ENCODE data around the gene THADA.

Gene THADA

DNA sequence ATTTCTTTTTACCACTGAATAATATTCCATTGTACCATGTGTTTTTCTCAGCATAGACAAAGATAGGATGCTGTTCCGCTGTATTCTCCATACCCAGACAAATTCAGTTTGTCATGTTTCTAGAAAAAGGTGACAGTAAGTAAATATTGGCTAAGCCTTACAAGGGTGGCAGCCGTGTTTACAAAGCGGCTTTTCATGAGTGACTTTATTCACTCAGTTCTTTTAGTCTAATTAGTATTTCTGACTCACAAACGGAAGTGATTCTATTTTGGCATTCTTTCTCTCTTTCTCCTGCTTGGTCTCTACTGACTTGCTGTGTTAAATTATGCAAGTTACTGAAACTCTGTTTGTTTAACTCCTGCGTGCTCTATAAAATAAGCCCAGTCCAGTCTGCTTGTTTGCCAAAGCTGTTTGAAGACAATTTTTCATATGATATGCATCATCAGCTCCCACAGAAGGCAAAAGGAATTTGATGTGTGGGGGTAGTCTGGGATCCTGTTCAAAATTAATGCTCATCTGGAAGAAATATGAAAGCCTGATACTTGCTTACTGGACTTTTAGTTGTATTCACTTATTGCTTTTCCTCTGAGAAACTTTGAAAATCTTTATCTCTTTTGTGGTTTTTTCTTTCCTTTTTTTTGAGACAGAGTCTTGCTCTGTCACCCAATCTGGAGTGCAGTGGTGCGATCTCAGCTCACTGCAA is 38.9 kb upstream of the THADA start:
- FAIRE-seq (no peak), DNase-seq (ENCODE audit: insufficient read length, low spot score) (no peak)
- TF ChIP-seq, protein P1, sequence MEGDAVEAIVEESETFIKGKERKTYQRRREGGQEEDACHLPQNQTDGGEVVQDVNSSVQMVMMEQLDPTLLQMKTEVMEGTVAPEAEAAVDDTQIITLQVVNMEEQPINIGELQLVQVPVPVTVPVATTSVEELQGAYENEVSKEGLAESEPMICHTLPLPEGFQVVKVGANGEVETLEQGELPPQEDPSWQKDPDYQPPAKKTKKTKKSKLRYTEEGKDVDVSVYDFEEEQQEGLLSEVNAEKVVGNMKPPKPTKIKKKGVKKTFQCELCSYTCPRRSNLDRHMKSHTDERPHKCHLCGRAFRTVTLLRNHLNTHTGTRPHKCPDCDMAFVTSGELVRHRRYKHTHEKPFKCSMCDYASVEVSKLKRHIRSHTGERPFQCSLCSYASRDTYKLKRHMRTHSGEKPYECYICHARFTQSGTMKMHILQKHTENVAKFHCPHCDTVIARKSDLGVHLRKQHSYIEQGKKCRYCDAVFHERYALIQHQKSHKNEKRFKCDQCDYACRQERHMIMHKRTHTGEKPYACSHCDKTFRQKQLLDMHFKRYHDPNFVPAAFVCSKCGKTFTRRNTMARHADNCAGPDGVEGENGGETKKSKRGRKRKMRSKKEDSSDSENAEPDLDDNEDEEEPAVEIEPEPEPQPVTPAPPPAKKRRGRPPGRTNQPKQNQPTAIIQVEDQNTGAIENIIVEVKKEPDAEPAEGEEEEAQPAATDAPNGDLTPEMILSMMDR (IDR thresholded peaks at IDR 0.05; ENCODE audit: insufficient read depth, missing control alignments), result no peak

DNA sequence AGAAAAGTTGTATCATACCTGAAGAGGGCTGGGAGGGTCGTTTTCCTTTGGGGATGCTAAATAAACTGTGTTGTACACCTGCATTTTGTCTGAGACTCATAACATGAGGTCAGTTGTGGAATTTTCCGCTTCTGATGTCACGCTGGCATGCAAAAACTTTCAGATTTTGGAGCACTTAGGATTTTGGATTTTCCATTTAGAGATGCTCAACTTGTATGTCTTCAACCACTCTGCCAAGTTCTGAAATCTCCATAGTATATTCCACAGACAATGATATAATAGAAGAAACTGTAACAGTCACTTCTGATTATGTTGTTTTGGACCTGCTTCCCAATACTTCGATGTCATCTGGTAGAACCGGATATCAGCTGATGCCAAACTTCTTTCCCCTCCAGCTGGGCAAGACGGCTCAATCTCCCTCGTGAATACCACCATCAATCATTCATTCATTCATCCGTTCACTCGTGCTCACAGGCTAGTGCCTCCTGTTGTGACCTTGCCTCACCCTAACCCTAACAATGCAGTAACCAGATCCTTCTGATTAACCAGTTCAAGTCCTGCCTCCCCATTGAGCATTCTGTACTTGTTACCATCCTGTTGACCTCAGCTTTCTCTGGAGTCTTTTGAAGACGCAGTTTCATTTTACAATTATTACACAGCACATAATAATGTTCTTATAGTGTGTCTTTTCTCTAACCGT is 35.9 kb upstream of the THADA start:
- TF ChIP-seq, protein P1 (IDR thresholded peaks at IDR 0.05; ENCODE audit: insufficient read depth, missing control alignments), result no peak
- FAIRE-seq, result no peak
- no peak for DNase-seq (ENCODE audit: insufficient read length, low spot score)

DNA sequence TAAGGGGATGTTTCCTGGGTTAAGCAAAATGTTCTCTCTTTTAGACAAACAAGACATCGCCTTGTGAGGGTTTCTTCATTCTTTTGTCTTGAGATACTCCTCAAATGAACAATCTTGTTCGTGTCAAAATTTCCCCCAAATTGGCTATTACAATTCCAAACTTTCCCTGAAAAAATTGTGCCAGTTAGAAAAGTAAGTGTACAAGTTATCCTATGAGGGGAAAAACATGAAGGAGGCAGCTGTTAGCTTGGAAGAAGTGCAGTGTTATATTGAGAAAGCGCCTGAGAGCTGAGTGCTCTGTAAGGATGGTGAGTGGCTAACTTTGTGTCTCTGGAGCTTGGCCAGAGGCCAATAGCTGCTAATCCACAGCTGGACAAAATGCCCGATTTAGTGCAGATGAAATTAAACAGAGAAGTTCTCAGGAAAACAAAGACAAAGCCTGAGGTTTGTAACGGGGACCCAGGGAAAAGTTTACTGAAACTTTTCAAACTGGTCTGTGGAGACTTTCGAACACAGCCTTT is 27.2 kb upstream of the THADA start:
- DNase-seq (ENCODE audit: insufficient read length, low spot score), result no peak
- FAIRE-seq, result no peak
- TF ChIP-seq, protein P1 (IDR thresholded peaks at IDR 0.05; ENCODE audit: insufficient read depth, missing control alignments), result no peak

DNA sequence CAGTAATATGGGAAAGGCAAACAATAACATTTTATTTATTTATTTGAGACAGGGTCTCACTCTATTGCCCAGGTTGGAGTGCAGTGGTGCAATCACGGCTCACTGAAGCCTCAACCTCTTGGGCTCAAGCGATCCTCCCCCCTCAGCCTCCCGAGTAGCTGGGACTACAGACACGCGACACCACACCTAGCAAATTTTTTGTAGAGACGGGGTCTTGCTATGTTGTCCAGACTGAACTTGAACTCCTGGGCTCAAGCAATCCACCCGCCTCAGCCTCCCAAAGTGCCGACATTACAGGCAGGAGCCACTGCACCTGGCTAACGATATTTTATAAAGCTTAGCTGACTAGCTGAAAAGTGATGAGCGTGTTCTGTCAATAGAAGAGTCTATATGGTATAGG is 23.7 kb upstream of the THADA start:
- DNase-seq (ENCODE audit: insufficient read length, low spot score), result no peak
- TF ChIP-seq, protein P1 (IDR thresholded peaks at IDR 0.05; ENCODE audit: insufficient read depth, missing control alignments), result no peak
- FAIRE-seq, result no peak

DNA sequence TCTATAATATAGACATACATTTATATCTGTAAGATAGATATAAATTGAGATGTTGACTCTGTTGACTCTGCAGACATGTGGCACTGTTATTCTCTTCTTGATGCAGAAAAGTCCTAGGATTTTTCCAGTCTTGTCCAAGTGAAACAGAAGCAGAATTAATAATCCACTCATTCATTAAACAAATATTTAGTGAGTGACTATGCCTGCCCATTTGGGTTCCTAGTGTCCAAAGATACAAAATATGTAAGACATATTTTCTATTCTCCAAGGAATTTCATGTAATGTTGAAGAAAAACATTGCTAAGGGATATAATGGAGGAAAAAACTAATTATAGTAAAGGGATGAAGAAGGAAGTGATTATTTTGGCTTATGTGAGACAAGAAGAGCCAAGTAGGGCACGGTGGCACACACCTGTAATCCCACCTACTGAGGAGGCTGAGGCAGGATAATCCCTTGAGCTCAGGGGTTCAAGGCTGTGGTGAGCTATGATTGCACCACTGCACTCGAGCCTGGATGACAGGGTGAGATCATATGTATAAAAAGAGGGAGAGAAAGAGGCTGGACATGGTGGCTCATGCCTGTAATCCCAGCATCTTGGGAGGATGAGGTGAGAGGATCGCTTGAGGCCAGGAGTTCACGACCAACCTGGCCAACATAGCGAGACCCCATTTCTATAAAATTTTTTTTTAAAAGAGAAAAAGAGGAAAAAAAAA is 21.3 kb upstream of the THADA start:
- DNase-seq (ENCODE audit: insufficient read length, low spot score) (no peak), FAIRE-seq (no peak)

DNA sequence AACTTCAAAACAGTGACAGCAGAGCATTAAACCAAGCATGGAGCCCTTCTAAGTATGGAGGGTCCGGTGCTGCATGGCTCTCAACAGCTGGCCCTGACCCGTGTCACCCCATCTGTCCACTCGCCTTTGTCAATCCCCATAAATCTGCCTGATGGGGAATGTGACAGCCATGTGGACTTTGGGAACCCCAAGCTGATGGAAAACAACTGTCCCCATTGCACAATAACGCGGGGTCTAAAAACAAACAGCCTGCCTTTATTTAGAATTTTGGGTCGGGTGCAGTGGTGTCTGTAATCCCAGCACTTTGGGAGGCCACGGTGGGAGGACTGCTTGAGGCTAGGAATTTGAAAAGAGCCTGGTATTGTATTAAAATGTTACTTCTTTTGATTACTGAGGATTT is 17.1 kb upstream of the THADA start:
- DNase-seq (ENCODE audit: insufficient read length, low spot score) (no peak), FAIRE-seq (no peak)
- TF ChIP-seq, protein P1 (IDR thresholded peaks at IDR 0.05; ENCODE audit: insufficient read depth, missing control alignments), result no peak

More for the DNA sequence above, 21.3 kb upstream of the THADA start:
- TF ChIP-seq, protein P1 (IDR thresholded peaks at IDR 0.05; ENCODE audit: insufficient read depth, missing control alignments), result no peak

Data from D721Med (cell line).